ENCODE measurements around the gene HADHB.
A peak's percentile ranks its signal among the peaks of the same experiment; 100 is the strongest.

HADHB gene

GRCh38 chr2:26298286-26298637, 53.5 kb downstream of the HADHB start:
- Histone ChIP-seq H3K4me1 (ENCODE audit: insufficient read depth, poor library complexity, severe bottlenecking) (peaks cover 27% of the 10 kb centered on the region), H3K4me3 (ENCODE audit: severe bottlenecking) (peak overlapping the region; percentile 18), H3K27me3 (ENCODE audit: insufficient read depth, poor library complexity, severe bottlenecking) (no peaks in the 10 kb centered on the region), H3K27ac (ENCODE audit: poor library complexity, severe bottlenecking) (peak overlapping the region; percentile 86), H3K9me3 (ENCODE audit: severe bottlenecking) (no peaks in the 10 kb centered on the region), H3K36me3 (ENCODE audit: low read depth) (no peaks in the 10 kb centered on the region)
- DNase-seq (ENCODE audit: low spot score) (no peak), ATAC-seq (ENCODE audit: low read depth) (no peak)
- no peak for TF ChIP-seq CTCF (IDR thresholded peaks at IDR 0.05; ENCODE audit: poor library complexity, severe bottlenecking)

GRCh38 chr2:26298638-26299393, 54.1 kb downstream of the HADHB start:
- no peaks in the 10 kb centered on the region for H3K9me3 ChIP-seq (ENCODE audit: severe bottlenecking)
- peak; percentile 49 for ATAC-seq (ENCODE audit: low read depth)
- H3K4me1 ChIP-seq (ENCODE audit: insufficient read depth, poor library complexity, severe bottlenecking): peaks cover 29% of the 10 kb centered on the region
- no peaks in the 10 kb centered on the region for H3K36me3 ChIP-seq (ENCODE audit: low read depth)
- TF ChIP-seq CTCF (IDR thresholded peaks at IDR 0.05; ENCODE audit: poor library complexity, severe bottlenecking): no peak
- DNase-seq (ENCODE audit: low spot score): no peak
- peak overlapping the region; percentile 86 for H3K27ac ChIP-seq (ENCODE audit: poor library complexity, severe bottlenecking)
- H3K4me3 ChIP-seq (ENCODE audit: severe bottlenecking): peak overlapping the region; percentile 18
- no peaks in the 10 kb centered on the region for H3K27me3 ChIP-seq (ENCODE audit: insufficient read depth, poor library complexity, severe bottlenecking)

GRCh38 chr2:26299471-26300101, 54.8 kb downstream of the HADHB start:
- no peaks in the 10 kb centered on the region for H3K36me3 ChIP-seq (ENCODE audit: low read depth)
- H3K4me3 ChIP-seq (ENCODE audit: severe bottlenecking): peak overlapping the region; percentile 18
- H3K4me1 ChIP-seq (ENCODE audit: insufficient read depth, poor library complexity, severe bottlenecking): peaks cover 29% of the 10 kb centered on the region
- ATAC-seq (ENCODE audit: low read depth) (peak; percentile 56), DNase-seq (ENCODE audit: low spot score) (no peak)
- H3K9me3 ChIP-seq (ENCODE audit: severe bottlenecking): no peaks in the 10 kb centered on the region
- H3K27ac ChIP-seq (ENCODE audit: poor library complexity, severe bottlenecking): peak overlapping the region; percentile 86
- no peak for TF ChIP-seq CTCF (IDR thresholded peaks at IDR 0.05; ENCODE audit: poor library complexity, severe bottlenecking)
- H3K27me3 ChIP-seq (ENCODE audit: insufficient read depth, poor library complexity, severe bottlenecking): no peaks in the 10 kb centered on the region

- TF ChIP-seq CTCF (IDR thresholded peaks at IDR 0.05; ENCODE audit: poor library complexity, severe bottlenecking): no peak
- Histone ChIP-seq H3K27ac (ENCODE audit: poor library complexity, severe bottlenecking) (peak overlapping the region; percentile 86), H3K36me3 (ENCODE audit: low read depth) (no peaks in the 10 kb centered on the region), H3K9me3 (ENCODE audit: severe bottlenecking) (no peaks in the 10 kb centered on the region), H3K4me1 (ENCODE audit: insufficient read depth, poor library complexity, severe bottlenecking) (peaks cover 36% of the 10 kb centered on the region), H3K4me3 (ENCODE audit: severe bottlenecking) (peak overlapping the region; percentile 18), H3K27me3 (ENCODE audit: insufficient read depth, poor library complexity, severe bottlenecking) (no peaks in the 10 kb centered on the region)
- DNase-seq (ENCODE audit: low spot score) (no peak), ATAC-seq (ENCODE audit: low read depth) (peak; percentile 61)
Observed at GRCh38 chr2:26300234-26300925, 55.6 kb downstream of the HADHB start.
